Activated T-helper 17 cell treated with anti-CD3 and anti-CD28 coated beads, Interleukin-2, amount 50 U/mL, for 72 hours (primary cell): Measurements from ENCODE around the gene DISP1. TPM values are rescaled to one million over a fixed set of nuclear protein-coding genes. Genes with fewer than 3 reads are reported as not detected.
"Not testable (repeated sequence)": the region's sequence is repeated elsewhere in the genome, so short reads cannot be mapped to it uniquely, and the experiment has no call there.

ENCODE experiments used
- ATAC-seq: fragments of 150-1000 bp; cut with Tn5 transposase; replicated peaks from 2 replicates; pipeline ENCODE4 v1.10.0; 2021; ENCODE audit warnings: mild to moderate bottlenecking, moderate library complexity
- H3K27ac Mint-ChIP-seq: one replicate; pipeline ENCODE4 v1.8.0; 2022; ENCODE audit warnings: mixed read lengths
- H3K27me3 Mint-ChIP-seq: one replicate; pipeline ENCODE4 v1.8.0; 2022; ENCODE audit warnings: mixed read lengths
- H3K36me3 Mint-ChIP-seq: one replicate; pipeline ENCODE4 v1.8.0; 2022; ENCODE audit warnings: low read depth, mild to moderate bottlenecking, mixed read lengths
- H3K4me1 Mint-ChIP-seq: one replicate; pipeline ENCODE4 v1.8.0; 2022; ENCODE audit warnings: mixed read lengths
- H3K4me3 Mint-ChIP-seq: one replicate; pipeline ENCODE4 v1.8.0; 2022; ENCODE audit warnings: mild to moderate bottlenecking, mixed read lengths
- H3K9me3 Mint-ChIP-seq: one replicate; pipeline ENCODE4 v1.8.0; 2022; ENCODE audit warnings: mixed read lengths
- total RNA-seq, 2 donors: library from RNA; stranded (reverse); gene quantifications; one replicate each; pipeline ENCODE4 v1.2.3, GENCODE V29; 2022

DISP1 gene
- total RNA-seq, 2 donors from 2014 or later: 1.8 to 2.1 TPM

DNA sequence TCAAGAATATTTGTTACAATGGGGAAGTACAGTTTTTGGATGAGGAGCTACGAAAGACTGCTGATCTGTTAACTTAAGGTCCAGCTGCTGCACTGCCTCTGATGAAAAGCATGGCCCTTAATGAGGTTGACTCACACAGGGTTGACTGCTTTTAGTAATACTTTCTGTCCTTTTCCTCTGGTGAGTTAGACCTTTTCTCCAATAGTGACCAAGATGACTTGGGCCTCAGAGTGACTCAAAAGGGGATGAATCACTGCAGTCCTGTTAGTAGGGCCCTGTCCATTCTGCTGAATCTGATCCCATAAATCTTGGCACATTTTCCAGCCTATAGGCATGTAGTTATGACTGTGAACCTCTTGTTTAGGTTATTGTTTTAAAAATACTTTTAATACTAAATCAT, 2.7 kb downstream of the DISP1 start:
- no peaks in the 10 kb centered on the region for H3K27me3 Mint-ChIP-seq
- H3K36me3 Mint-ChIP-seq: no peaks in the 10 kb centered on the region
- peak; percentile 39 for ATAC-seq
- no peaks in the 10 kb centered on the region for H3K9me3 Mint-ChIP-seq
- H3K4me3 Mint-ChIP-seq: no peak overlapping the region
- H3K27ac Mint-ChIP-seq: no peak overlapping the region
- peaks cover 16% of the 10 kb centered on the region for H3K4me1 Mint-ChIP-seq

DNA sequence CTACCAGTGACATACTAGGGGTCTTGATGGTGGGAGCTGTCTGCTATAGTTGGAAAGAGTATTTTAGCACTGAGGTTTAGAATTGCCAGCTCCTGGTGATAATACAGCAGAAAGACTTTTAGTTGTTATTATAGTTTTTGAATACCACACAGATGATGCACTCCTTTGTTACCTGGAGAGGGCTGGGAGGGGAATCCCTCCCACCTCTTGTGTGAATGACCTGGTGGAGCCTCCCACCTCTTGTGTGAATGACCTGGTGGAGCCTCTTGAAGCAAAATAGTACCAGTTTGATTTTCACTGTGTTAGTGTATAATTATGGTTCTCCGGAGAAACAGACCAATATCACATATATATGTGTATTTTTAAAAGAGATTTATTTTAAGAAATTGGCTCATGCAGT, 3.3 kb downstream of the DISP1 start:
- no peak overlapping the region for H3K27ac Mint-ChIP-seq

DNA sequence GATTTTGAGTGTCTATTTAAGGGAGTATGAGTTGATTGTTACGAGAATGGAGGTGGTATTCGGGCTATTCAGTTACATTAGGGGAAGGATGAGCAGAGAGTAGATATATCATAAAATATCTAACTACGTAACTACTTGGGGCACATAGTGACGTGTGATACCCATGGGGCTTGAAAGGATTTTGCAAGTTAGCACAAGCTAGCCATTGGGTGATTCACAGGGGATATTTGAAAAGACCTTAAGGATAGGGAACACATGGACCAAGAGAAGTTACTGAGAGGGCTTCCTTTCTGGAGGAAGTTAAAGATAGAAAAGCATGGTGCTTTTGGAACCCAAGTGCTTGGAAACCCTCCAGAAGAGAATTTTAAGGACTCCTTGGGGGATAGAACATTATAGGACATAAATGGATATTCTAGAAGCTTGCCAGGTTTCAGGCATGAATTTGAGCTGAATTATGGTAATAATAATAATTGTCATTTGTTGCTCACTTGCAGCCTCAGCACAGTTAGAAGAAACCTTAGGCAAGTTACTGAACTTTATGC, 5.4 kb downstream of the DISP1 start:
- no peak overlapping the region for H3K27ac Mint-ChIP-seq
- H3K27me3 Mint-ChIP-seq: no peaks in the 10 kb centered on the region
- no peaks in the 10 kb centered on the region for H3K9me3 Mint-ChIP-seq
- H3K4me3 Mint-ChIP-seq: no peak overlapping the region
- no peak for ATAC-seq
- H3K36me3 Mint-ChIP-seq: no peaks in the 10 kb centered on the region
- H3K4me1 Mint-ChIP-seq: peaks cover 9% of the 10 kb centered on the region

More for the DNA sequence above, 3.3 kb downstream of the DISP1 start:
- H3K4me1 Mint-ChIP-seq: peaks cover 16% of the 10 kb centered on the region
- ATAC-seq: no peak
- H3K27me3 Mint-ChIP-seq: no peaks in the 10 kb centered on the region
- H3K9me3 Mint-ChIP-seq: no peaks in the 10 kb centered on the region
- H3K36me3 Mint-ChIP-seq: no peaks in the 10 kb centered on the region
- H3K4me3 Mint-ChIP-seq: no peak overlapping the region

DNA sequence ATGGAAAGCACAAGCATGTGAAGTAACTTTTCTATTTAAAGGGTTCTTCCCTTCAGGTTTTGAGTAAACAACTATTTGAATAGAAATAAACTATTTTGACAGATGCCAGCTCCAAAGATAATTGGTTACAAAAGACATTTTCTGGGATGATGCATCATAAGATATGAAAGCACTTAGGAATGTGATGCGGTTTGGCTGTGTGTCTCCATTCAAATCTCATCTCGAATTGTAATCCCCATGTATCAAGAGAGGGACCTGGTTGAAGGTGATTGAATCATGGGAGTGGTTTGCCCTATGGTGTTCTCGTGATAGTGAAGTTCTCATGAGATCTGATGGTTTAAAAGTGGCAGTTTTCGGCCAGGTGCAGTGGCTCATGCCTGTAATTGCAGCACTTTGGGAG, 6.4 kb downstream of the DISP1 start:
- Mint-ChIP-seq H3K27me3 (no peaks in the 10 kb centered on the region), H3K27ac (no peak overlapping the region), H3K9me3 (no peaks in the 10 kb centered on the region), H3K4me3 (no peak overlapping the region), H3K4me1 (peaks cover 9% of the 10 kb centered on the region), H3K36me3 (no peaks in the 10 kb centered on the region)
- no peak for ATAC-seq

DNA sequence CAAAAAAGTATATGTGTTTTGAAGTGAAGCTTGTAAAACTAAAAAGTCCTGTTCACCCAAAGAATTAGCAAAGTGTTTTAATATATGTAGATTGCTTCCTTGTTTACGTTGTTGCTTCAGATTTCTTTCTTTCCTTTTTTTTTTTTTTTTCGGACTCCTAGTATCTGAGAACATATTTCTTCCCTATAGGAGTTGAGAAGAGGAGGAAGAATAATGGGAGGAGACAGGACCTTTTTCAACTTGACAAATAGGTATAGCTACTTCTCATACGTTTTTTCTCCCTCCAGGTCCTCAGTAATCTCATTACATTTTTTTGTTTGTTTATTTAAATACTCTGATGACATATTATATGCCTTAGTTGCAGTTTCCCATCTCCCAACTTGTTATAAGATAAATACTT, 8.9 kb downstream of the DISP1 start:
- H3K4me3 Mint-ChIP-seq: no peak overlapping the region
- H3K9me3 Mint-ChIP-seq: no peaks in the 10 kb centered on the region
- no peaks in the 10 kb centered on the region for H3K27me3 Mint-ChIP-seq
- no peak overlapping the region for H3K27ac Mint-ChIP-seq
- H3K36me3 Mint-ChIP-seq: no peaks in the 10 kb centered on the region
- no peak for ATAC-seq
- H3K4me1 Mint-ChIP-seq: peaks cover 9% of the 10 kb centered on the region

DNA sequence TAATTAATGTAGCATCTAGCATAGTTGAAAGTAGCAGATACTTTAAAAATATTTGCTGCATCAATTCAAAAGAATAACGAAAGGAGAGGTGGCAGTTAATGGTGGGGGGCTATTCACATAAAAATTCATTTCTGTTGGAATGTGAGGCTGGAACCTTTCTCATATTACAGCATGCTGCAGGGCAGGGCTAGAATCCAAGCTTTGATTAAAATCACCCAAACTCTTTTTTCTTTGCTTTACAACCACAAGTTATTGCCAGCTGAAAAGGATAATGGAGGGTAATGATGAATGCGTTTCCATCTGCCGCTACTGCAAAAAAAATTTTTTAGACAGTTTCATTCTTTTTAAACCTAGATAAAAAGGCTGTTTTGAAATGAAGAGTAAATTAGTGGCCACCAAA, 9.8 kb downstream of the DISP1 start:
- Mint-ChIP-seq H3K27ac (no peak overlapping the region), H3K4me3 (no peak overlapping the region), H3K9me3 (no peaks in the 10 kb centered on the region), H3K4me1 (peaks cover 9% of the 10 kb centered on the region), H3K36me3 (no peaks in the 10 kb centered on the region), H3K27me3 (no peaks in the 10 kb centered on the region)
- no peak for ATAC-seq

DNA sequence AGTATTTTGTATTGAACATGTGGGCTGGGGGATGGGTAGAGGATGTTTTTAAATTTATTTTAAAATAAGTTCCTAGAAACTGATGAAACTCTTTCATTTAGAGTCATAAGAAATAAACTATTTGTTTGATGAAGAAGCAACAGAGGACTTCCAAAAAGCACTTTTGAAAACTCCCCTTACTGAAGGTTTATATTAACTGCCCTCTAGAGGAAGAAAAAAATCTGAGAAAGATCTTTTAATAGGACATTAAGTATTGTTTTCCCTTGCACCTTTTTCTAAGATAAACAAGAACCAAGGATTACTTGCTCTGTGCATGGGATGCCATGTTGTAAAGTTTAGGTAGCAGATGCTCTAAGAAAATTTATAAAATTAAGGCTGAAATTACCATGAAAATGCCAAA, 14.1 kb downstream of the DISP1 start:
- no peak overlapping the region for H3K4me3 Mint-ChIP-seq

DNA sequence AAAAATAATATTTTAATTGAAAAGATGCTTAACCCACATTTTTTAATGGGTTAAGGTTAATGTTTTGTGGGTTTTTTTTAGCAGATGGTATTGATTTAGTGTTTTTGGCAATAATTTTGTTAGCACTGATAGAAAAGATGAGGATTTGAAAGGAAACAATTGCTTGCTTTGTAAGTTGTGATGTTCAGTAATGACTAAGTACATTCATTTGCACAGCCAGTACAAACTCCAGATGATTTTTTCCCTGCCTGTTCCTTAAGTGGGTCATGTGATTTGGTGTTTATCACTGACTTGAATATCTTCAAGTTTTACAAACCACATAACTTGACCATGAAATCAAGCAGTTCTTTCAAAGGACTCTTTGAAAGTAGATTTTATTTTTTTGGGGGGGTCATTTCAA, 15.0 kb downstream of the DISP1 start:
- Mint-ChIP-seq H3K27me3 (no peaks in the 10 kb centered on the region), H3K4me3 (no peak overlapping the region), H3K36me3 (no peaks in the 10 kb centered on the region), H3K9me3 (no peaks in the 10 kb centered on the region), H3K27ac (no peak overlapping the region), H3K4me1 (no peaks in the 10 kb centered on the region)
- no peak for ATAC-seq

More for the DNA sequence above, 14.1 kb downstream of the DISP1 start:
- H3K9me3 Mint-ChIP-seq: no peaks in the 10 kb centered on the region
- ATAC-seq: no peak
- no peak overlapping the region for H3K27ac Mint-ChIP-seq
- H3K27me3 Mint-ChIP-seq: no peaks in the 10 kb centered on the region
- no peaks in the 10 kb centered on the region for H3K36me3 Mint-ChIP-seq
- no peaks in the 10 kb centered on the region for H3K4me1 Mint-ChIP-seq

DNA sequence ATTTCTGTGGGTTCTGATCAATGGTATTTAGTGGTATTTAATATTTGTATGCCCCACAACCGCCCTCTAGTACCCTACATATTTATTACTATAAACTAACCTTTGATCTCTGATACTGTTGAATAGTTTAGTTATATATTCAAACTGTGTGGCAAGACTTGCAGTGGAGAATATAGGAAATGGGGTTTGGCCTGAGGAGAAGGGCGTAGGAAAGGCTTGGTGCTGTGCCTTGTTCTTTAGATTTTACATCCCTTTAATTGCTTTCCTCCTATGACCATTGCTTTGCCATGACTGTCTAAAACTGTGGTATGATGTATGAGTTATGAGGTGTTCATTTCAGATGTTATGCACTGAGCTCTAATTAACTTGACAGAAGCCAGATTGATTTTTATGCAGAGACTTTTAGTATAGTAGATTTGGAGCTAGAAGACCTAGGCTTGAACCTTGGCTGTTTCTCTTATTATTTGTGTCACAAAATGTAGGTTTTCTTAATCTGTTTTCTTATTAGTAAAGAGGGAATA, 18.6 kb downstream of the DISP1 start:
- no peaks in the 10 kb centered on the region for H3K4me1 Mint-ChIP-seq
- H3K4me3 Mint-ChIP-seq: no peak overlapping the region
- H3K36me3 Mint-ChIP-seq: no peaks in the 10 kb centered on the region
- no peaks in the 10 kb centered on the region for H3K9me3 Mint-ChIP-seq
- no peaks in the 10 kb centered on the region for H3K27me3 Mint-ChIP-seq
- H3K27ac Mint-ChIP-seq: no peak overlapping the region
- ATAC-seq: no peak

DNA sequence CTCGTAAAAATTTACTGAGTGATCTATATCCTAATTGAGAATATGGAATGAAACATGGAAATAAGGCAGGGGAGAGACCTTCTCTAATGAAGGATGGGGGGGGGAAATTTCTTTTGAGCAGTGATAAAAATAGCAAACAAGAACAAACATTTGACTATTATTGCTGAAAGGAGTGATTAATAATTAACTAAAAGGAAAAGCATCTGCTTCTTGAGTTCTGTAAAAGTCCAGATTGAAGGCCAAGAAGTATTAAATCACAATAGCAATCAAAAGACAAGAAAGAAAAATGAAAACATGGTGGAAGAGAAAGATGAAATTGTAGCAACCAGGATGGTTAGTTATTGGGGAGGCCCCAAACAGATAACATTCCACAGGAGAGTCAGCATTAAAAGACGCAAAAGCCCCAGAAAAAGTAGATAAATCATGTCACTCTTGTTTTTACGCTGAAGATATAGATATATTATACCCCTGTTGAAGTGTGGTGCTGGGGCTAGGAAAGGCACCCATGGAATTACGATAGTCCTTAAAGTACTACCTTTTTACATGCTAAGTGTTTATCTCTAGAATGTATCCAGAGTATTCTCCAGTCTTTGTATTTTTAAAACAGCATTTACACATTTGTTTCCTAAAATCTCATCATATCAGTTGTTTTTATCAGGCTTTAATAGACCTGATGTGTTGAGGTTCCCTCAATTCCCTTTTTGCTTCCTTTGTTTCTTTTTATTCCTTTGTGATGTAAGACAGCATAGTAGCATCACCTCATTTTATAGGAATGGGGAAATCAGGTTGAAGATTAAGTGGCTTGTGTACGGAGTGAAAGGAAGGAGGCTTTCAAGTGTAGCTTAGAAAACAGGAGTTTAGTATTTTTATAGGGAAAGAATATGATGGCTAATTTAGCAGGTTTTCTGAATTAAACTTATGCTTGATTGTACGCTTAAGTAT, 28.9 kb downstream of the DISP1 start:
- Mint-ChIP-seq H3K27ac (no peak overlapping the region), H3K27me3 (no peaks in the 10 kb centered on the region), H3K9me3 (no peaks in the 10 kb centered on the region), H3K4me3 (no peak overlapping the region), H3K36me3 (no peaks in the 10 kb centered on the region), H3K4me1 (no peaks in the 10 kb centered on the region)
- no peak for ATAC-seq

DNA sequence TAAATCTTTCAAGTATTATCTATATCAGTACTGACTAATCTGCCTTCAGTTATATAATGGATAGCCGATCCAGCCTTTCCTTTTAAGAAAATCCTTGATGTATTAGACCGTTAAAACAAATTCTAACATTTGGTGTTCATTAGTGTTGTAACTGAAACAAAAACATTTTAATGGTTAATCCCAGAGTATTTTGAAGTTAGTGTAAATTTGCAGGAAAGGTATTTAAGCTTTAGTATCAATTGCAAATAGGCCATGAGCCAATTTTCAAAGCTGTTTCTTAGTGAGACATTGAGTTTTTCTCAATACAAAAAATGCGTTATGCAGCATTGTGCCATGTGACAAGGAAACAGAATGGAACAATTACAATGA, 29.6 kb downstream of the DISP1 start:
- no peak for ATAC-seq
- H3K4me1 Mint-ChIP-seq: no peaks in the 10 kb centered on the region
- H3K27me3 Mint-ChIP-seq: no peaks in the 10 kb centered on the region
- H3K9me3 Mint-ChIP-seq: no peaks in the 10 kb centered on the region
- no peak overlapping the region for H3K4me3 Mint-ChIP-seq
- no peak overlapping the region for H3K27ac Mint-ChIP-seq
- no peaks in the 10 kb centered on the region for H3K36me3 Mint-ChIP-seq

DNA sequence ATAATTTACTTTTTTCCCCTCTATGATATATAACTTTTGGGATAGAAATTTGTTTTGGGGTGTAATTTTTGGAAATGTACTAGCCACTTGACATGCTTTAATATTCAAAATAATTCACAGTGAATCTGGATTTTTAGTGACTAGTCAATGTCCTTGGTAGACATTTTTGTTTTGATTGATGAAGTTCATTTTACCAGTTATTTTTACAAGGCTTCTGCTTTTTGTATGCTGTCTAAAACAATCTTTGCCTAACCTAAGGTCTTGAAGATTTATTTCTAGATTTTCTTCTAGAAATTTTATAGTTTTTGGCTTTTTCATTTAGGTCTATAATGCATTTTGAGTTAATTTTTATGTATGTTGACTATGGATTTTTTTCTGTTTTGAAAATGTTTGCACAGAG, 30.9 kb downstream of the DISP1 start:
- no peaks in the 10 kb centered on the region for H3K27me3 Mint-ChIP-seq
- no peak for ATAC-seq
- no peaks in the 10 kb centered on the region for H3K4me1 Mint-ChIP-seq

DNA sequence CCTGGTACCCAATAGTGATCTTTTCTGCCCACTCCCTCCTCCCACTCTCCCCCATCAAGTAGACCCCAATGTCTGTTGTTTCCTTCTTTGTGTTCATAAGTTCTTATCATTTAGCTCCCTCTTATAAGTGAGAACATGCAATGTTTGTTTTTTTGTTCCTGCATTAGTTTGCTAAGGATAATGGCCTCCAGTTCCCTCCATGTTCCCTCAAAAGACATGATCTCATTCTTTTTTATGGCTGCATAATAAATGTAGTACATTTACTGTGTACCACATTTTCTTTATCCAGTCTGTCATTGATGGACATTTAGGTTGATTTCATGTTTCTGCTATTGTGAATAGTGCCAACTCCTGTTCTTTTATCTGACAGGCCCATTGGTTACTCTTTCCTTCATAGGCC, 35.7 kb downstream of the DISP1 start:
- not testable (repeated sequence) for ATAC-seq, H3K4me1 Mint-ChIP-seq, H3K9me3 Mint-ChIP-seq, H3K27ac Mint-ChIP-seq, H3K27me3 Mint-ChIP-seq, H3K4me3 Mint-ChIP-seq
- peaks cover 12% of the 10 kb centered on the region for H3K36me3 Mint-ChIP-seq

More for the DNA sequence above, 30.9 kb downstream of the DISP1 start:
- Mint-ChIP-seq H3K4me3 (no peak overlapping the region), H3K27ac (no peak overlapping the region), H3K9me3 (no peaks in the 10 kb centered on the region), H3K36me3 (no peaks in the 10 kb centered on the region)

DNA sequence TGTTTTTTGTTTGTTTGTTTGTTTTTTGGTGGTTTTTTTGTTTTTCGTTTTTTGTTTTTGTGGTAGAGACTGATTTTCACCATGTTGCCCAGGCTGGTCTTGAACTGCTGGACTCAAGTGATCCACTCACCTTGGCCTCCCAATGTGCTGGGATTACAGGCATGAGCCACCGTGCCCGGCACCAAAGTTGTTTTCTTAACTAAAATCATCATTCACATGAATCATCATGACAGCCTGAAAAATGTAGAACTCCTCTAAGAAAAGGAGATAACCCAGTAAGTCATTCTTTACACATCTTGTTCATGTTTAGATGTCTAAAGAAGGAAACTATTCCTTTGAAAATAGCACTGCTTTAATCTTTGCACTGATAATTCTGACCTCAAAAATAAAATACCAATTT, 37.5 kb downstream of the DISP1 start:
- no peak overlapping the region for H3K27ac Mint-ChIP-seq
- H3K36me3 Mint-ChIP-seq: peaks cover 12% of the 10 kb centered on the region
- H3K4me3 Mint-ChIP-seq: no peak overlapping the region
- ATAC-seq: no peak
- no peaks in the 10 kb centered on the region for H3K27me3 Mint-ChIP-seq
- no peaks in the 10 kb centered on the region for H3K4me1 Mint-ChIP-seq
- H3K9me3 Mint-ChIP-seq: no peaks in the 10 kb centered on the region

DNA sequence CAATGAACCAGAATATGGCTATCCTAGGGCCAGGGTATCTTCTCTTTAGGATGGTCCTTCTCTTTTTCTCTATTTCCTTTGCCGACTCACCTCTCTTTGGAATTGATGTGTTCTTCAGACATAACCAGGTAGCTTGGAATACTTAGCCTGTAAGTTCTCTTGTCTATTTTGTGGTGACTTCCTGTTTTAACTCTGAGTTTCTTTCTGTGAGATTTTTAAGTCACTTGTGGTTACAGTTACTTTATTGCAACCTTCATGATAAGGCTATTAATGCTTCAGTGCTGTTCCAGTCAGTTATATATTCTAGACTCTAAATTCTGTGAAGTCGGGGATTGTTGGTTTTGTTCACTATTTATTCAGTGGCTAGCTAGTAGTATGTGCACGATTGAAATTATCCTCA, 46.2 kb downstream of the DISP1 start:
- ATAC-seq: no peak
- Mint-ChIP-seq H3K27ac (no peak overlapping the region), H3K4me3 (no peak overlapping the region)

More for the DNA sequence above, 46.2 kb downstream of the DISP1 start:
- Mint-ChIP-seq H3K27me3 (no peaks in the 10 kb centered on the region), H3K4me1 (peaks cover 5% of the 10 kb centered on the region), H3K36me3 (no peaks in the 10 kb centered on the region), H3K9me3 (no peaks in the 10 kb centered on the region)
